ENCODE data around the gene TBX15.

Gene TBX15

DNA sequence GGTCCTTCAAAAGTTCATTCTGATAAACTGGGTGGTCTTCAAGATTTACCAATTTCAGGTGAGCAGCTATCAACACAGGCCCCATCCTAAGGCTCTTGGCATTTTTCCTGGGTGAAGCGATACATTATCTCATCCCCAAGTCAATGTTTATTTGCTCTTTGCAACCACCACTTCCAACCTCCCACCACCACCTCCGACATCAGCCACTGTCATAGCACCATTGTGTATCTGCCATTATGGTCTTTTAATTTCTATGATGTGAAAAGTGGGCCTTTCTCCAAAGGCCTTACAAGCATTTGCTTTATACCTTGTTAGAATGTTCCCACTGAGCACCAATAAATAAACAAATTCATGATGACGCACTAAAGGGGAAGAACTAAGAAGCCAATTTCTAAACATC is 47.2 kb downstream of the TBX15 start:
- DNase-seq (ENCODE audit: low read depth): no peak
- TF ChIP-seq, protein P1, sequence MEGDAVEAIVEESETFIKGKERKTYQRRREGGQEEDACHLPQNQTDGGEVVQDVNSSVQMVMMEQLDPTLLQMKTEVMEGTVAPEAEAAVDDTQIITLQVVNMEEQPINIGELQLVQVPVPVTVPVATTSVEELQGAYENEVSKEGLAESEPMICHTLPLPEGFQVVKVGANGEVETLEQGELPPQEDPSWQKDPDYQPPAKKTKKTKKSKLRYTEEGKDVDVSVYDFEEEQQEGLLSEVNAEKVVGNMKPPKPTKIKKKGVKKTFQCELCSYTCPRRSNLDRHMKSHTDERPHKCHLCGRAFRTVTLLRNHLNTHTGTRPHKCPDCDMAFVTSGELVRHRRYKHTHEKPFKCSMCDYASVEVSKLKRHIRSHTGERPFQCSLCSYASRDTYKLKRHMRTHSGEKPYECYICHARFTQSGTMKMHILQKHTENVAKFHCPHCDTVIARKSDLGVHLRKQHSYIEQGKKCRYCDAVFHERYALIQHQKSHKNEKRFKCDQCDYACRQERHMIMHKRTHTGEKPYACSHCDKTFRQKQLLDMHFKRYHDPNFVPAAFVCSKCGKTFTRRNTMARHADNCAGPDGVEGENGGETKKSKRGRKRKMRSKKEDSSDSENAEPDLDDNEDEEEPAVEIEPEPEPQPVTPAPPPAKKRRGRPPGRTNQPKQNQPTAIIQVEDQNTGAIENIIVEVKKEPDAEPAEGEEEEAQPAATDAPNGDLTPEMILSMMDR (IDR thresholded peaks at IDR 0.05; ENCODE audit: control insufficient read depth, extremely low read depth, insufficient read depth): no peak
- no peak overlapping the region for H3K4me3 ChIP-seq (ENCODE audit: low read depth, low read length)

DNA sequence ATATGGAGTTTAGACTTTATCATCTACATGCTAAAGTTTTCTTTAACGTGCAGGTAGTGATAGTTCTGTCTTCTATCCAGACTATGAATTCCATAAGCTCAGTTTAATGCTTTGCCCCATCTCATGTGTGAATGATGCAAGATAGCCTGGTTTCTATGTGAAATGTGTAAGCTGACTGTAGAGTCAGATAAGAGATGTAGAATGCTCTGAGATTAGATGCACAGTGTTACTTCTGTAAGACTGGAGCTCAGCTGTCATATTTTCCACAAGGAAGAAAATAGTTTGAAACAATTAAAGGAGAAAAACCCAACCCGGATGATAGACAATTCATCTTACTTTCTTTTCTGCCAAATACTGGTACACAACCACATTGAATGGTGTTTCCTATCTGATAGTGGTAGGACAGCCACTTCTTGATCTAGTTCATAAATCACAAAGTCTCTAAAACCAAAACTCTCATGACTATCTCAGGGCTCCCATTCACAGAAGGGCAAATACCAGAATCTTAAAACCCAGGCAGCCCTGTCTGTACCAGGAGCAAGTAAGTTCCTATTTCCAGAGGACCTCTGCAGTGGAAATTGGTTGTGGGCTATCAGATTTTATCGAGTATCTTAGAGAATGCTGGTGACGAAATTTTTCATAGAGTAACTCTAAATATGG is 50.6 kb downstream of the TBX15 start:
- H3K4me3 ChIP-seq (ENCODE audit: low read depth, low read length): no peak overlapping the region
- TF ChIP-seq, protein P1 (IDR thresholded peaks at IDR 0.05; ENCODE audit: control insufficient read depth, extremely low read depth, insufficient read depth): no peak
- DNase-seq (ENCODE audit: low read depth): no peak

DNA sequence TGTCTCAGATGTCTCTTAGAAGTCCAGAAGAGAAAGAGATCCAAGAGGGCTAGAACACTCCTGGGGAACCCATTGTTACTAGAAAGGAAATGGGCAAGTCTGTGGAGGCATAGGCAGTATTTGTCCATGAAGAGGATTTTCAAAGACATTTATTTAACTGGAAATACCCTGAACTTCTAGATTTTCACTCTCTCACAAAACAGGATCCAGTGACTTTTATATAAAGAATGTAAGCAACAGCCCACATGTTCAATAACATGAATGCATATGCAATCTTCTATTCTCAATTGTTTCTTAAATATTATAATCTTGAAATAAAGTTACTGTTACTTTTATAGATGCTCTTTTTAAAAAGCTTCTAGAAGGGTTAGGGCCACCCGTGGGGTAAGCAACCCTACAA is 53.4 kb downstream of the TBX15 start:
- DNase-seq (ENCODE audit: low read depth): no peak
- H3K4me3 ChIP-seq (ENCODE audit: low read depth, low read length): no peak overlapping the region
- TF ChIP-seq, protein P1 (IDR thresholded peaks at IDR 0.05; ENCODE audit: control insufficient read depth, extremely low read depth, insufficient read depth): no peak

DNA sequence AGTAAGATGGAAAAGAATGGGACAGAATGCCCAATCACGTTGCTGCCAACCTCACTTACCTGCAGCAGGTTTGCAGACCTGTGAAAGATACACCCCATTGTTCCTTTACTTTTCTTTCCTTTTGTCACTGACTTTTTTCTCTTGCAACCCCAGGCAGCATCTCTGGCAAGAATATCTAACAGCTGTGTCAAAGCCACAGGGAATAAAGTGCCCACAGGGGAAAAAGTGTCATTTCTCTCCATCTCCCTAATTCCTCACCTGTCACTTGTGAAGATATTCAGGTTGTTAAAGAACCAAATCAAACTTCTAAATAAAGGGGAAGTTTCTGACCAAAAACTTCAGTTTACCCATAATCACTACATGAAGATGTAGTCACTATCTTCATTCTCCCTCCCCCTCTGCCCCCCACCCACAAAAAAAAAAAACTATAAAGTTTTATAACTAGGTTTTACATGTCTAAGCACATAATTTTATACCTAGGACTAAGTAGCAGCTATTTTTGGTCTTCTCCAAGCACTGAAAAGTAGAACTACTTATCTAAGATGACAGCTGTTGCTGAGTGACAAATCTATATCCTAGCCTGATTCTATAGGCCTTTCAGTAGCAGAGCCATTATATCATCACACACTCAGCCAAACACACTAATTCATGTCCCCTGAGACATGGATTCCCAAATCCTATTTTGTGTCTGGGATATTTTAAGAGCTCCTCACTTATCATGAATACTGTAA is 54.9 kb downstream of the TBX15 start:
- TF ChIP-seq, protein P1 (IDR thresholded peaks at IDR 0.05; ENCODE audit: control insufficient read depth, extremely low read depth, insufficient read depth): no peak
- no peak for DNase-seq (ENCODE audit: low read depth)
- H3K4me3 ChIP-seq (ENCODE audit: low read depth, low read length): no peak overlapping the region

DNA sequence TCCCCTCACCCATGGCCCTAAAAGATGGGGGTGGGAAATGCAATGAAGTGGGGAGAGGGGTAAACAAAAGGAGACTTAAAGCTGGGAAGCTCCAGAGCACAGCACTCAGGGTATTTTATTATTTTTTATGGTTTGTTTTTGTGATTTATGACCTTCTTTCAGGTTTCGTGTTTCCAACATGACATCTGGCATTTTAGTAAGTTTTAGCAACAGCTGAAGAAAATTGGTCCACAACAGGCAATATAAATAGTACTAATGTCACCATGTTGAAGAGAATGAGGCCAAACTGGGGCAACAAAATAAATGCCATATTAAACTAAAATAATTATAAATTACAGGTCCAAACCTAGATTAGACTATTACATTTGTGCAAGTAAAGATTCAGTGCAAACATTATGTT is 56.3 kb downstream of the TBX15 start:
- TF ChIP-seq, protein P1 (IDR thresholded peaks at IDR 0.05; ENCODE audit: control insufficient read depth, extremely low read depth, insufficient read depth): no peak
- DNase-seq (ENCODE audit: low read depth): no peak
- H3K4me3 ChIP-seq (ENCODE audit: low read depth, low read length): no peak overlapping the region

DNA sequence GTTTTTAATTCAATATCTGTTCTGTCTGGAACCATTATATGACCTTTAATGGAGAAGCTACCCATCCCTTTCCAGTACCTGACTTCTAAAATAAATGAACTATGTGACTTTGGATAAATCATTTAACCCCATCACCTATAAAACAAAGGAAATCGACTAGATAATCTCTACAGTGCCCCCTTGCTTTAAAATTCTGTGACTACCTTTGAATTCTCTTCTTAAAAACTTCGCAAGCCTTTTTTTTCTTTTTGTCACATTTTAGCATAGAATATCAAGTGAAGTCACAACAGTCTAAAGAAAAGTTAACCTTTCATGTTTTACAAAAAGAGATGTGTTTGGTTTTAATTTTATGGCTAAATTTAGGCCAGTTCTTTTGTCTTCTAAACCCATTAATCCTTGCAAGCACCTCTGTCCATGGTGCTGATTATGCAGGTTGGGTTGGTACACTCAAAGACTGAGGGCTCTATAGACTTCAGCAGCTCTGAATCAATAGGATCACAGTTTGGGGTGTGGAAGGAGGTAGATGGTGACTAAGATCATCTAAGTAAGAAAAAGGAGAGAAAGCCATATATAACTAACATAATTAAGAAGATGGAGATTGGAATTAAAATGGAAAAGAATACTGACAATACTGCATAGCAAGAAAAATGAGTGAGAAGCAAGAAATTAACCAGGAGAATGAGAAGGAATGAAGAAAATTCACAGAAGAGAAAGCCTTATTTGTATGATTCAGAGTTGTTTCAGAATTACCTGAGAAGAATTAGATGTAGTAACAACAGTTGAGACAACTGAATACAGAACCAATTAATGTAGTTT is 59.2 kb downstream of the TBX15 start:
- H3K4me3 ChIP-seq (ENCODE audit: low read depth, low read length): no peak overlapping the region
- DNase-seq (ENCODE audit: low read depth): peak; percentile 14
- TF ChIP-seq, protein P1 (IDR thresholded peaks at IDR 0.05; ENCODE audit: control insufficient read depth, extremely low read depth, insufficient read depth): no peak
